ENCODE results near the gene ADAT3.

DNA sequence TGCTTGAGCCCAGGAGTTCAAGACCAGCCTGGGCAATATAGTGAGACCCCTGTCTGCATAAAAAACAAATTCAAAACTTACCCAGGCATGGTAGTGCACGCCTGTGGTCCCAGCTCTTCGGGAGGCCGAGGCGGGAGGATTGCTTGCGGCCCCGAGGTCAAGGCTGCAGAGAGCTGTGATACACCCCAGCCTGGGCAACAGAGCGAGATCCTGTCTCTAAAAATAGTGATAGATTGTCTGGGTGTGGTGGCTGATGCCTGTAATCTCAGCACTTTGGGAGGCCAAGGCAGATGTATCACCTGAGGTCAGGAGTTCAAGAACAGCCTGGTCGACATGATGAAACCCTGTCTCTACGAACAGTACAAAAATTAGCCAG, 37.9 kb upstream of the ADAT3 start:
- TF ChIP-seq EZH2 (IDR thresholded peaks at IDR 0.05) (no peak), FOXP2 (optimal IDR thresholded peaks at IDR 0.05; ENCODE audit: control extremely low read depth, extremely low read length, insufficient read depth) (no peak)
